Caco-2 (cell line): ENCODE results near the gene SLC29A3. TPM values are rescaled to one million over a fixed set of nuclear protein-coding genes. Genes with fewer than 3 reads are reported as not detected.

Experiments used
- BruUV-seq: library from RNA; stranded (reverse); fragments of 400-500 nt; replicated peaks from 2 replicates; lab custom pipeline; 2021; lab: Mats Ljungman, UMichigan
- CTCF ChIA-PET: fragments of 300-600 bp; sonication (Branson Sonifier 250); formaldehyde crosslinking; loops from one replicate; lab custom pipeline; 2022; ENCODE audit warnings: antibody characterized with exemption; lab: Charles Lee
- POLR2A ChIA-PET: fragments of 300-600 bp; sonication (Branson Sonifier 250); formaldehyde crosslinking; loops from one replicate; lab custom pipeline; 2022; ENCODE audit warnings: antibody characterized with exemption; lab: Charles Lee
- DNase-seq, 2 experiments: peaks; one replicate each; pipeline versions ENCODE4 v3.0.0 to v3.0.0-alpha.2; 2020 to 2022
- H3K27me3 ChIP-seq: replicated peaks from 2 replicates; pipeline ENCODE4 v1.6.0; 2011; ENCODE audit warnings: low read length; ENCODE audit not compliant: control insufficient read depth, insufficient read depth
- H3K36me3 ChIP-seq: 2 replicates; pipeline ENCODE4 v1.5.1; 2011; ENCODE audit warnings: low read length; ENCODE audit not compliant: control insufficient read depth, insufficient read depth
- H3K4me1 ChIP-seq: fragments of 250-450 bp; sonication (Bioruptor Pico); 2 replicates; pipeline ENCODE4 v1.5.1; 2020; ENCODE audit warnings: mild to moderate bottlenecking
- H3K4me3 ChIP-seq: 2 replicates; pipeline ENCODE4 v1.5.1; 2011; ENCODE audit warnings: low read depth, mild to moderate bottlenecking, control low read depth, low read length
- H3K9me3 ChIP-seq: fragments of 250-450 bp; sonication (Bioruptor Pico); 2 replicates; pipeline ENCODE4 v1.5.1; 2020; ENCODE audit warnings: mild to moderate bottlenecking, moderate library complexity
- H3K27ac Mint-ChIP-seq: one replicate; pipeline ENCODE4 v1.8.0; 2022; ENCODE audit warnings: mixed read lengths; ENCODE audit not compliant: unreplicated experiment
- H3K27me3 Mint-ChIP-seq: one replicate; pipeline ENCODE4 v1.8.0; 2022; ENCODE audit warnings: mixed read lengths; ENCODE audit not compliant: insufficient read depth, unreplicated experiment
- H3K36me3 Mint-ChIP-seq: one replicate; pipeline ENCODE4 v1.8.0; 2022; ENCODE audit warnings: mild to moderate bottlenecking, mixed read lengths; ENCODE audit not compliant: insufficient read depth, unreplicated experiment
- H3K4me1 Mint-ChIP-seq: one replicate; pipeline ENCODE4 v1.8.0; 2022; ENCODE audit warnings: low read depth, mixed read lengths; ENCODE audit not compliant: unreplicated experiment
- H3K4me3 Mint-ChIP-seq: one replicate; pipeline ENCODE4 v1.8.0; 2022; ENCODE audit warnings: mild to moderate bottlenecking, moderate library complexity, mixed read lengths; ENCODE audit not compliant: unreplicated experiment
- H3K9me3 Mint-ChIP-seq: one replicate; pipeline ENCODE4 v1.8.0; 2022; ENCODE audit warnings: mixed read lengths; ENCODE audit not compliant: unreplicated experiment
- CTCF ChIP-seq, 2 experiments: fragments of 200-600 bp in 1 of 2; IDR thresholded peaks; 1 replicate in 1 of 2; 2 replicates in 1 of 2; pipeline versions ENCODE4 v1.5.1 to v1.8.0; 2011 to 2022; ENCODE audit warnings: antibody characterized with exemption in 1 of 2, control low read depth in 1 of 2, inconsistent platforms in 1 of 2, low read depth in 1 of 2, low read length in 1 of 2, mild to moderate bottlenecking in 1 of 2, moderate library complexity in 1 of 2; ENCODE audit not compliant: insufficient read depth in 1 of 2, severe bottlenecking in 1 of 2, unreplicated experiment in 1 of 2
- intact Hi-C: fragments of 100-400 bp; cut with micrococcal nuclease; formaldehyde crosslinking; loops from one replicate; pipeline ENCODE4 v1.10.0; 2022; ENCODE audit not compliant: unreplicated experiment
- total RNA-seq: library from RNA; stranded (reverse); gene quantifications from 2 replicates; pipeline ENCODE4 v1.2.3, GENCODE V29; 2022

Gene SLC29A3
- total RNA-seq, 1 experiment from 2014 or later, result 20.7 TPM

DNA sequence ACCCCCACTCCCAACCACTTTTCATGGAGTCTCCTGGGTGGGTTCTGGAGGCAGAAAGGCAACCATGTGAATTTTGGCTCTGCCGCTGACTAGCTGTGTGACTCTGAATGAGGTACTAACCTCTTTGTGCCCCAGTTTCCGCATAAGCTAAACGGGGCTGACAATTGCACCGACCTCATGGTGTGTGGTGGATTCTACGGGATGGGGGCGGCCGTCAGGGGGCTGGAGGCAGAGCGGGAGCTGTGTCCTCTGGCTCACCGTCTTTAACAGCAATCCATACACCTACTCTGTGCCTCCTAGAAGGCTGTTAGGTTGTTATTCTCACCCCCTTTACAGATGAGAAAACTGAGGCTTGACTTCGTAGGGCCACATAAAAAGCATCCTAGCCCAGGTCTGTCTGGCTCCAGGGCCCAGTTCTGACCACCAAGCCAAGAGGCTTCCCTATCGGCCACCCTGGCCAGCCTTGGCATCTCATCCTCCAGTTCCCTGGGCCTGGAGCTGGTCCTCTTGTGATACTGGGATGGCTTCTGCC, 4.3 kb upstream of the SLC29A3 start:
- H3K27ac Mint-ChIP-seq, result no peak overlapping the region
- H3K4me3 ChIP-seq, result no peak overlapping the region
- no TSS peak for BruUV-seq

GRCh38 chr10:71316056-71316785, 2.8 kb upstream of the SLC29A3 start:
- Histone ChIP-seq H3K36me3 (no peaks in the 10 kb centered on the region), H3K4me3 (no peak overlapping the region), H3K9me3 (no peaks in the 10 kb centered on the region), H3K27me3 (no peaks in the 10 kb centered on the region), H3K4me1 (peaks cover 18% of the 10 kb centered on the region)
- Mint-ChIP-seq H3K9me3 (no peaks in the 10 kb centered on the region), H3K36me3 (peaks cover 7% of the 10 kb centered on the region), H3K27me3 (peaks cover 5% of the 10 kb centered on the region), H3K4me3 (no peak overlapping the region), H3K4me1 (no peaks in the 10 kb centered on the region), H3K27ac (no peak overlapping the region)
- intact Hi-C loops, result loop anchor here (10.0 kb wide), 2 partner anchors 149 to 319 kb away; no protein-coding TSS in a partner anchor
- ChIA-PET CTCF (interaction anchor here (0.6 to 2.3 kb wide), 7 partner anchors 14 to 855 kb away, joined by 3 to 9 read pairs (median 5); no protein-coding TSS in a partner anchor), POLR2A (no interaction called here)
- no peak for DNase-seq
- TF ChIP-seq CTCF (IDR thresholded peaks at IDR 0.05; ENCODE audit: insufficient read depth in 1 of 2, low read depth in 1 of 2, low read length in 1 of 2, severe bottlenecking in 1 of 2, unreplicated experiment in 1 of 2), result no peak
- no TSS peak for BruUV-seq

More for the DNA sequence above, 4.3 kb upstream of the SLC29A3 start:
- Histone ChIP-seq H3K27me3 (no peaks in the 10 kb centered on the region), H3K9me3 (no peaks in the 10 kb centered on the region), H3K4me1 (peaks cover 7% of the 10 kb centered on the region), H3K36me3 (no peaks in the 10 kb centered on the region)
- TF ChIP-seq CTCF (IDR thresholded peaks at IDR 0.05; ENCODE audit: insufficient read depth in 1 of 2, low read depth in 1 of 2, low read length in 1 of 2, severe bottlenecking in 1 of 2, unreplicated experiment in 1 of 2), result no peak
- H3K4me3 Mint-ChIP-seq, result no peak overlapping the region
- H3K4me1 Mint-ChIP-seq, result no peaks in the 10 kb centered on the region
- no peaks in the 10 kb centered on the region for H3K9me3 Mint-ChIP-seq
- peaks cover 9% of the 10 kb centered on the region for H3K27me3 Mint-ChIP-seq
- DNase-seq, result no peak
- ChIA-PET CTCF (interaction anchor here (0.6 to 3.7 kb wide), 12 partner anchors 9 to 382 kb away, joined by 3 to 16 read pairs (median 4); no protein-coding TSS in a partner anchor), POLR2A (no interaction called here)
- peaks cover 7% of the 10 kb centered on the region for H3K36me3 Mint-ChIP-seq
- intact Hi-C loops, result loop anchor here (1.0 to 10.0 kb wide), 8 partner anchors 70 to 583 kb away; no protein-coding TSS in a partner anchor

DNA sequence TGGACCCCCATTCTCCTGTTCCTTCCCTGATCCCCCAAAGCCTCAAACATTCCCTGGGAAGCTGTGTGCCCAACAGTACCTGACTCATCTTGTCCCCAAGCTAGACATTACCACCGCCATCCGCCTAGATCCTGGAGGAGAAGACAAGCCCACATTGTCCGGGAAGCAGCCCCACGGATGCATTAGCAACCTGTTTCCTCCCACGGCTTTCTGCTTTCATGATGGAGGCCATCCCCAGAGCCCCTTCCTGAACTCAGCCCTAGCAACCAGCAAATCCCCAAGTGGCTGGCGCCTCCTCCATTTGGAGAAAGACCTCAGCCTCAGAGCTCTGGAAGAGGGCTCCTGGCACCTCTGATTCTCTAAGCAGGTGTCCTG, 2.3 kb upstream of the SLC29A3 start:
- peaks cover 5% of the 10 kb centered on the region for H3K27me3 Mint-ChIP-seq
- no peaks in the 10 kb centered on the region for H3K9me3 ChIP-seq
- H3K4me3 ChIP-seq, result no peak overlapping the region
- no peaks in the 10 kb centered on the region for H3K9me3 Mint-ChIP-seq
- CTCF ChIA-PET, result interaction anchor here (0.6 to 1.2 kb wide), 4 partner anchors 15 to 855 kb away, joined by 3 to 6 read pairs (median 4); no protein-coding TSS in a partner anchor
- no peaks in the 10 kb centered on the region for H3K27me3 ChIP-seq
- no peak for DNase-seq
- no peak overlapping the region for H3K27ac Mint-ChIP-seq
- H3K4me3 Mint-ChIP-seq, result no peak overlapping the region
- no peaks in the 10 kb centered on the region for H3K4me1 Mint-ChIP-seq
- intact Hi-C loops, result loop anchor here (10.0 kb wide), 2 partner anchors 148 to 318 kb away; no protein-coding TSS in a partner anchor
- TF ChIP-seq CTCF (IDR thresholded peaks at IDR 0.05; ENCODE audit: insufficient read depth in 1 of 2, low read depth in 1 of 2, low read length in 1 of 2, severe bottlenecking in 1 of 2, unreplicated experiment in 1 of 2), result no peak
- H3K36me3 ChIP-seq, result no peaks in the 10 kb centered on the region
- peaks cover 18% of the 10 kb centered on the region for H3K4me1 ChIP-seq
- POLR2A ChIA-PET, result no interaction called here
- peaks cover 7% of the 10 kb centered on the region for H3K36me3 Mint-ChIP-seq
- BruUV-seq, result no TSS peak
